B cell (primary cell): Measurements from ENCODE around the gene FAM3D. TPM values are rescaled to one million over a fixed set of nuclear protein-coding genes. Genes with fewer than 3 reads are reported as not detected.

Experiments
- ATAC-seq: fragments of 200-7000 bp; cut with Tn5 transposase; one replicate; pipeline ENCODE4 v1.10.0; 2021; ENCODE audit warnings: low read depth, mild to moderate bottlenecking, moderate number of reproducible peaks, moderate library complexity
- CTCF ChIA-PET: fragments of 350-600 bp; sonication (Branson Sonifier 250); formaldehyde crosslinking; loops from one replicate; lab custom pipeline; 2021; ENCODE audit warnings: antibody characterized with exemption, inconsistent platforms; lab: Charles Lee
- POLR2A ChIA-PET: fragments of 350-600 bp; sonication (Branson Sonifier 250); formaldehyde crosslinking; loops from one replicate; lab custom pipeline; 2021; ENCODE audit warnings: antibody characterized with exemption; lab: Charles Lee
- DNase-seq: peaks from one replicate; pipeline ENCODE4 v3.0.0; 2013
- H2AFZ ChIP-seq: 2 replicates; pipeline ENCODE4 v1.6.1; 2012; ENCODE audit warnings: mild to moderate bottlenecking, low read depth, low read length; ENCODE audit not compliant: insufficient read depth, poor library complexity, severe bottlenecking
- H3K27ac ChIP-seq, 2 donors: 1 replicate in 1 of 2; 2 replicates in 1 of 2; pipeline ENCODE4 v1.5.1; 2012 to 2013; ENCODE audit warnings: low read length in 2 of 2, mild to moderate bottlenecking in 2 of 2, moderate library complexity in 1 of 2
- H3K27me3 ChIP-seq, 4 experiments: fragments of 200-600 bp in 1 of 4; sonication (generic) in 1 of 4; replicated peaks in 1 of 4; 1 replicate in 2 of 4; 2 replicates in 2 of 4; pipeline versions ENCODE4 v1.6.1 to v1.7.0; 2013 to 2016; ENCODE audit warnings: low read length in 3 of 4, mild to moderate bottlenecking in 2 of 4, mixed read lengths in 1 of 4, moderate library complexity in 1 of 4; ENCODE audit not compliant: insufficient read depth in 4 of 4, control insufficient read depth in 3 of 4; ENCODE audit errors: control extremely low read depth in 1 of 4
- H3K36me3 ChIP-seq, 2 experiments: replicated peaks in 1 of 2; 1 replicate in 1 of 2; 2 replicates in 1 of 2; pipeline versions ENCODE4 v1.6.1 to v1.7.1; 2013; ENCODE audit warnings: low read length in 1 of 2; ENCODE audit not compliant: insufficient read depth in 2 of 2, control insufficient read depth in 1 of 2; ENCODE audit errors: control extremely low read depth in 1 of 2, extremely low read depth in 1 of 2
- H3K4me1 ChIP-seq, 2 donors: fragments of 200-600 bp in 1 of 2; sonication (generic) in 1 of 2; 1 replicate in 1 of 2; 2 replicates in 1 of 2; pipeline versions ENCODE4 v1.5.1 to v1.6.1; 2013 to 2017; ENCODE audit warnings: low read length in 2 of 2; ENCODE audit not compliant: control insufficient read depth in 2 of 2, insufficient read depth in 2 of 2
- H3K4me2 ChIP-seq: replicated peaks from 2 replicates; pipeline ENCODE3; 2012; ENCODE audit warnings: mild to moderate bottlenecking, low read depth, low read length; ENCODE audit not compliant: poor library complexity, severe bottlenecking
- H3K4me3 ChIP-seq, 5 experiments: fragments of 200-600 bp in 1 of 5; sonication (generic) in 1 of 5; 1 replicate in 3 of 5; 2 replicates in 2 of 5; pipeline versions ENCODE4 v1.5.1 to v1.7.0; 2011 to 2016; ENCODE audit warnings: low read length in 4 of 5, mild to moderate bottlenecking in 4 of 5, low read depth in 2 of 5, control low read depth in 1 of 5, moderate library complexity in 1 of 5; ENCODE audit not compliant: insufficient read depth in 1 of 5; ENCODE audit errors: control extremely low read depth in 1 of 5, extremely low read depth in 1 of 5
- H3K79me2 ChIP-seq: fragments of 200-600 bp; sonication (generic); one replicate; pipeline ENCODE4 v1.6.0; 2016; ENCODE audit warnings: low read length; ENCODE audit not compliant: control insufficient read depth, insufficient read depth
- H3K9ac ChIP-seq: fragments of 200-600 bp; sonication (generic); 2 replicates; pipeline ENCODE4 v1.6.1; 2017; ENCODE audit warnings: mild to moderate bottlenecking, low read length, moderate library complexity
- H3K9me3 ChIP-seq, 3 donors: one replicate each; pipeline versions ENCODE4 v1.6.1 to v1.7.1; 2013; ENCODE audit warnings: low read length in 2 of 3; ENCODE audit not compliant: control insufficient read depth in 2 of 3, insufficient read depth in 1 of 3; ENCODE audit errors: control extremely low read depth in 1 of 3
- H4K20me1 ChIP-seq: 2 replicates; pipeline ENCODE4 v1.6.0; 2012; ENCODE audit warnings: mild to moderate bottlenecking, low read length; ENCODE audit not compliant: insufficient read depth, control insufficient read depth, poor library complexity, severe bottlenecking
- H3K27ac Mint-ChIP-seq: one replicate; pipeline ENCODE4 v1.8.0; 2021; ENCODE audit warnings: mixed read lengths
- H3K27me3 Mint-ChIP-seq: one replicate; pipeline ENCODE4 v1.8.0; 2021; ENCODE audit warnings: mixed read lengths
- H3K4me1 Mint-ChIP-seq: one replicate; pipeline ENCODE4 v1.8.0; 2021; ENCODE audit warnings: mixed read lengths
- H3K4me3 Mint-ChIP-seq: one replicate; pipeline ENCODE4 v1.8.0; 2021; ENCODE audit warnings: mixed read lengths
- H3K9me3 Mint-ChIP-seq: one replicate; pipeline ENCODE4 v1.8.0; 2022; ENCODE audit warnings: mixed read lengths; ENCODE audit not compliant: insufficient read depth
- CTCF ChIP-seq: fragments of 200-600 bp; IDR thresholded peaks from one replicate; pipeline ENCODE4 v1.8.0; 2022; ENCODE audit warnings: antibody characterized with exemption, mild to moderate bottlenecking
- EZH2 ChIP-seq: IDR thresholded peaks from 2 replicates; pipeline ENCODE4 v1.6.1; 2012; ENCODE audit warnings: borderline replicate concordance, low read depth, mild to moderate bottlenecking, moderate library complexity, low read length; ENCODE audit not compliant: insufficient read depth, poor library complexity, severe bottlenecking
- WGBS: methylation state at CpG from one replicate; pipeline ENCODE4 v1.1.5; 2013; ENCODE audit warnings: missing lambda C conversion rate; ENCODE audit not compliant: insufficient coverage; 5-methylcytosine and 5-hydroxymethylcytosine counted together
- intact Hi-C: fragments of 100-400 bp; cut with micrococcal nuclease; formaldehyde crosslinking; loops from one replicate; pipeline ENCODE4 v1.10.0; 2022
- polyA plus RNA-seq: library from polyadenylated mRNA; depleted of rRNA; stranded (reverse); fragments of >200 nt; gene quantifications from 2 replicates; pipeline ENCODE4 v1.2.3, GENCODE V29; 2012
- total RNA-seq, 2 donors: library from RNA; stranded (reverse); fragments of 120-200 nt in 1 of 2; gene quantifications; 1 replicate in 1 of 2; 2 replicates in 1 of 2; pipeline versions ENCODE4 v1.2.3 to v1.2.4, GENCODE V29; 2013 to 2022

FAM3D gene
- total and polyA plus RNA-seq, 2 donors (not counting 1 experiment from before 2014, with no cell fraction given) = not detected

GRCh38 chr3:58665405-58665804, 1.2 kb downstream of the FAM3D start:
- H3K27me3 Mint-ChIP-seq = peaks cover 2% of the 10 kb centered on the region
- POLR2A ChIA-PET = no interaction called here
- H3K36me3 ChIP-seq = no peaks in the 10 kb centered on the region
- H3K79me2 ChIP-seq = no peaks in the 10 kb centered on the region
- TF ChIP-seq EZH2 = no peak
- no peak for TF ChIP-seq CTCF
- peaks cover 0 to 5% (median 0%) of the 10 kb centered on the region in 3 donors for H3K9me3 ChIP-seq
- no peak overlapping the region for H3K27ac ChIP-seq
- H4K20me1 ChIP-seq = no peaks in the 10 kb centered on the region
- H2AFZ ChIP-seq = no peak overlapping the region
- H3K4me3 ChIP-seq = no peak overlapping the region
- H3K9ac ChIP-seq = no peak overlapping the region
- H3K4me2 ChIP-seq = no peak overlapping the region
- intact Hi-C loops = no loop called here
- DNase-seq (no peak), ATAC-seq (no peak)
- no peaks in the 10 kb centered on the region for H3K4me1 Mint-ChIP-seq
- H3K4me3 Mint-ChIP-seq = no peak overlapping the region
- H3K4me1 ChIP-seq = no peaks in the 10 kb centered on the region
- H3K9me3 Mint-ChIP-seq = no peaks in the 10 kb centered on the region
- CTCF ChIA-PET = no interaction called here
- H3K27ac Mint-ChIP-seq = no peak overlapping the region
- peaks cover 0 to 2% (median 0%) of the 10 kb centered on the region in 4 experiments for H3K27me3 ChIP-seq
- WGBS = no CpG with 5 or more reads among the region's 2 CpGs

GRCh38 chr3:58664611-58665010, 2.0 kb downstream of the FAM3D start:
- H3K4me1 ChIP-seq = no peaks in the 10 kb centered on the region
- H2AFZ ChIP-seq = no peak overlapping the region
- H3K4me2 ChIP-seq = no peak overlapping the region
- ChIA-PET CTCF (no interaction called here), POLR2A (no interaction called here)
- H3K9me3 ChIP-seq = peaks cover 0 to 5% (median 0%) of the 10 kb centered on the region in 3 donors
- H3K4me3 Mint-ChIP-seq = no peak overlapping the region
- H3K9ac ChIP-seq = no peak overlapping the region
- no peak overlapping the region for H3K27ac Mint-ChIP-seq
- 86% methylated on average over 2 of the region's 3 CpGs for WGBS
- no peak overlapping the region for H3K4me3 ChIP-seq
- DNase-seq (no peak), ATAC-seq (no peak)
- H3K79me2 ChIP-seq = no peaks in the 10 kb centered on the region
- no peak overlapping the region for H3K27ac ChIP-seq
- no peaks in the 10 kb centered on the region for H3K36me3 ChIP-seq
- no peaks in the 10 kb centered on the region for H3K27me3 Mint-ChIP-seq
- H3K9me3 Mint-ChIP-seq = no peaks in the 10 kb centered on the region
- no peaks in the 10 kb centered on the region for H3K4me1 Mint-ChIP-seq
- intact Hi-C loops = no loop called here
- no peaks in the 10 kb centered on the region for H4K20me1 ChIP-seq
- H3K27me3 ChIP-seq = no peaks in the 10 kb centered on the region
- TF ChIP-seq CTCF = no peak
- no peak for TF ChIP-seq EZH2
